SIG-M5 treated with dmso at 0.1 percent for 504 hours (cell line): Measurements from ENCODE around the gene HIBADH.
A peak's percentile ranks its signal among the peaks of the same experiment; 100 is the strongest.

Experiments
- DNase-seq: peaks from one replicate; lab custom pipeline; 2025; ENCODE audit not compliant: unreplicated experiment; lab: John Stamatoyannopoulos, UW

HIBADH gene

DNA sequence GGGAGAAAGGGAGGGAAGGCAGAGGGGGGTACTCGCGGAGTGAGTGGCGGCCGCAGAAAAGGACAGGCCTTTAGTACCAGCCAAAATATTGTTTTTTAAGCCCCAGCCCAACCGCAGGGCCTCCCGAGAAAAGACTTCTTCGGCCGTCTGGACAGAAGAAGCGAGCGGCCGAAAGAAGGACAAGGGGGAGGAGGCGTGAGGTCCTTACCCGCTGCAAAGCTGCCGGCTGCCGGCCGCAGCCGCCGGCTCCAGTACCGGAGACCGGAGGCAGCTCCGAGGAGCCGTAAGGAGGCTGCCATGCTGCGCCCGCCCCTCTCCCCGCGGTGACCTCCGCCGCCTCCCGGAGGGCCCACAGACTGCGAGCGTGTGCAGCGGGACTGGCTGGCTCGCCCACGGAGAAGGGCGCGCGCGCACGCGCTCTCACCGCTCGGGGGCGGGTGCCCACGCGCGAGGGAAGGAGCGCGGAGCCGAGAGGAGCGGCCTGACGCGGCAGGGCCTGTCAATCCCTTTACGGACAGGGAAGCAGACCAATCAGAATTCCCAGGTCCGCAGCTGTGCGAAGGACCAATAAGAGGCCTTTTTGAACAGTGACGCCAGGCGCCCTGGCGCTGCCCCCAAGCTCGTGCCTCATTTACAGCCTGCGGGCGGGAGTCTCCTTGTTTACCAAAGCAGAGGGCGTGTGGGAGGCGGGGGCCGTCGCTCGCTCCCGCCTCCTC is at the start of gene HIBADH:
Gene HIBADH, minus strand, starts transcription at position 394 of the 716 bp plus-strand sequence. Its CDS starts 95 bp downstream, at position 299.
- DNase-seq: peak; percentile 99

DNA sequence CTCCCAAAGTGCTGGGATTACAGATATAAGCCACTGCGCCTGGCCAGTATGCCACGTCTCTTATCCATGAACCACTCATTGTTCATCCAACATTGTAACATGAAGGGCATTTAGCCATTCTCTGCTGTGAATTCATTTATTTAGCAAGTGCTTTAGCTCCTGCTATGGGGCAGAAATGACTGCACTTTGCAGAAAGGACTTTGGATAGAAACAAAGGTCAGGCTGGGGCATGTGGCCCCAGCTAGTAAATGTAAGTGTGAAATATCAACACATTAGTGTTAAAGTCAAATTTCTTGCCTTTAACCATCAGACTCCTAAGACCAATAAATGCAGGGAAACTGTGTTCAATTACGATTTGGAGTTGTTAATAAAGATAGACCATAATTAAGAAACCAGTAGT is 49.5 kb upstream of the HIBADH start:
- DNase-seq: no peak

DNA sequence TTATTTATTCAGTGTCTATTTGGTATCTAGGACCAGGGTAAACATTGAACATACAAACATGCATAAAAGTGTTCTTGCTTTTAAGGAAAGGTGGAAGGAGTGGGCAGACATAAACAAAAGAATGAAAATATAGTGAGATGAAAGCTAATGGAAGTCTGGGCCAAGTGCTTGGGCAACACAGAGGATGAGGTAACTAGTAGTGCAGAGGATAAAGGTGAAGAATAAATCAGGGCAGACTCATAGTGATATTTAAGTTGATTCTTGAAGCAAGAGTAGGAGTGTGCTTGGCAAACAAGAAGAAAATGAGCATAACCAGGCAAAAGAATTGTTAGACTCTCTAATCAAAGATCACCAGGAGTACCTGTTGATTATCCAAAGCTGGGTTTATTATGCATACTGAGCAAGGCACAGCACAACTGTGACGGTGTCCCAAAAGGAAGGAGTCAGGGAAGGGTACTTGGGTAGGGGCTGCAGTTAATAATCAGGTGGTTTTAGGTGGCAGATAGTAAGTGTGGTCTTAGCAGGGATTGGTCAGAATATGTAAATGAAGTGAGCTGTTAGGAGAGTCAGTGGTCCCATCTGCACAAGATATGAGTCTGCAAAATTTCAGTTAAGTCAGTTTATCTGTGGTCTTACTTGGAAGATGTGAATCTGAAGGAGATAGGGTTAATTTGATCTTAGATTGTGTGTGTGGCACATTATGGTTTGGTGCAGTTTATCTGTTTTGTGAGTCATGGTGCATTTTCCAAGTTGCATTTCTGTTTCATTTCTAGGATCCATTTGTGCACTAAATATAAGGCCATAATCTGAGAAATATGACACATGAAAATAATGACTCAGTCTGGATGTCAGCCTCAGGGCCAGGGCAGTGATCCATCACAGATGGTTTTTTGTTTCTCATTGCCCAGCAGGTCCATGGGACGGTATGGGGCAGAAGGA is 46.7 kb upstream of the HIBADH start:
- DNase-seq: no peak

DNA sequence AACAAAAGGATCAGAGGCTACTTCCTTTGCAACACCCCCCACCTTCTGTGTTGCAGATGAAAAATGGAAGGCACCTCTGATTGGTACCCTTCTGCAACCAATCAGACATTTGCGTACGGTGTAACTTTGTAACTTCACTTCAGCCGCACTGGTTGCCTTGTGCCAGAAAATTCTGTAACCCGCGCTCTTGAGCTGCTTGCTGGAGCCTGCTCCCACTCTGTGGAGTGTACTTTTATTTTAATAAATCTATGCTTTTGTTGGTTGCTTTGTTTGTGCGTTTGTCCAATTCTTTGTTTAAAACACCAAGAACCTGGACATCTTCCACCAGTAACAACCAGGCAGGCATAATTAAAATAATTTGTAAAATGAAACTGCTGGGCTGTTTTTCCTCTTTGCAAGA is 45.8 kb upstream of the HIBADH start:
- no peak for DNase-seq

DNA sequence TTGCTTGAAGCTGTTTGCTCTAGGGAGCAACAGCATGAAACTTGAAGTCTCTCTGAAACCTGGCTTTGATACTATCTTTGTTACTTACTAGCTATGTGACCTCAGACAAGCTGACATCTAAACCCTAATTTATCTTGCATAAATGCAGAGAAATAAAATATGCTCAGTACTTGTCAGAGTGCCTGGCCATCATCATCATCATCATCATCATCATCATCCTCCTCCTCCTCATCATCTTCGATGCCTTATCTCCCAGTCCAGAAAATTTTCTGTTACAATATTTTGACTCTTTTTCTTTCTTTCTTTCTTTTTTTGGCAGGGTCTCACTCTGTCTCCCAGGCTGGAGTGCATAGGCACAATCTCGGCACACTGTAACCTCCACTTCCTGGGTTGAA is 42.5 kb upstream of the HIBADH start:
- no peak for DNase-seq

DNA sequence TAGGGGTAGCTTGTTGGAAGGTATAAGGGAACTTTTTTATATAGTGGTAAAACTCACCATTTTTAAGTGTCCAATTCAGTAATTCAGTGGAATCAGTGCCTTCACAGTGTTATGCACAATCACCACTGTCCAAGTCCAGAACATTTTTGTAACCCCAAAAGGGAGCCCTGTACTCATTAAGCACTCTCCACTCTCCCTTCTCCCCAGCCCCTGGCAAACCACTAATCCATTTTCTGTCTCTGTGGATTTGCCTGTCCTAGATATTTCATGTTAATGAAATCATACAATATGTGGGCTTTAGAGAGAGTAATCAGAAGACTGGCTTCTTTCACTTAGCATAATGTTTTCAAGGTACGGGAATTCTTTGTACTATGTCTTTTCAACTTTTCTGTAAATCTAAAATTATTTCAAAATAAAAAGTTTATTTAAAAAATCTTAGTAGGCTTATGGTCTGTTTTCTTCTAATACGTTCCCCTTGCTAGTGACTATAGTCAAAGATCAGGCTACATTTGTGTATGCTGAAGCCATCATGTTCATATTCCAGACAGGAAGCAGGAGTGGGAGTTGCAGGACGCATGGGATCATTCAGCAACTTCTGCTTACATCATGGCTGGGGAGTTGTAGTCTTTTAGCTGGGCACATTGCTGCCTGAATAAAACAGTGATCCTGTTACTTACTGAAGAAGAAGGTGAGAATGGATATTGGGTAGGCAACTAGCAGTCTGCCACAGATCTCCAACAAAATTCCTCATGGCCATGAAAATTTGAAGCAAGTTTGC is 41.9 kb upstream of the HIBADH start:
- no peak for DNase-seq

DNA sequence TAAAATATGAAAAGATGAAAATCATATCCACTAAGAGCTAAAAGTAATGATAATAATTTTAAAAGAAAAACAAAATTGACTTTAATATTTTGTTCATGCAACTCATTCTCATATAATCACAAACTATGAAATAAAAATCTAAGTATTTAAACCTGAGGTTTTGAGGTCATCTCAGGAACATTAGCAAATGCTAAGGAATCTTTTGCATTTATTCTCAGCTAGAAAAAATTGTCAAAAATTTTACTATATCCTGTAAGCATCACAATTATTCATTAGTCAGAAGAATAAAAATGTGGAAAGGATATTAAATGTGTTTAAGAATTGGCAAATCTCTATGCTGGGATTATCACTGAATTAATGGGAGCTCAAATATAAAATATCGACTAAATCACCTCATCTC is 40.5 kb upstream of the HIBADH start:
- DNase-seq: no peak

DNA sequence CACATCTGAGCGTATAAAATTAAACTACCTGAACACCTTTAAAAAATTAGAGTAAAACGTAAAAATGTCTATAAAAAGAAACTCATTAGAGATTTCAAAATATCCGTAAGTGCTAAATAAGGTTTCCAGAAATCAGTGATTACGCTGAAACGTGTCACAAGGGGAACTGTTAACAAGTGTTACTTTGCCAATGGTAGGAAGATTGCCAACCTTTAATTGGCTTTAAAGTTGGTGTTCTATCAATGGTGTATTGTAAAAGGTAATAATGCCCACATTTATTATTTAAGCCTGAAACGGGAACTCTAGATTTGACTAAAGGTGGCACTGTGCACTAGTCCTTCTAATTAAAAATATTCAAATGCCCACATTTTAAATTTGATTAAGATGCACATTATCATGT is 37.8 kb upstream of the HIBADH start:
- DNase-seq: no peak

DNA sequence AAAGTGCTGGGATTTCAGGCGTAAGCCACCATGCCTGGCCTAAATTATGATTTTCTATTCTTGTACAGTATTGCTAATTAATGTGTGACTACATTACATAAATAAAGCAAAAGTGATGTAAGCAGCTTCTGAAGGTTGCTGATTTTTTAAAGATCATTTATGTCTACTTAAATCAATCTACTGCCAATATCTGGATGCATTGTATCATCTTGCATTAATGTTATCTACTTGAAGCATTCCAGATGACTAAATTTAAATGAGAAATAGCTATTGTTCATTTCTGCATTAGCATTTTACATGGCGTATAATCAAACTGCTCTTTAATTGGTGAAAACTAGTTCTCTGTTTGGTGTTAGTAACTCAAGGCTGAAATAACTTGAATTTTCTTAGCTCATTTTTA is 37.1 kb upstream of the HIBADH start:
- DNase-seq: no peak

DNA sequence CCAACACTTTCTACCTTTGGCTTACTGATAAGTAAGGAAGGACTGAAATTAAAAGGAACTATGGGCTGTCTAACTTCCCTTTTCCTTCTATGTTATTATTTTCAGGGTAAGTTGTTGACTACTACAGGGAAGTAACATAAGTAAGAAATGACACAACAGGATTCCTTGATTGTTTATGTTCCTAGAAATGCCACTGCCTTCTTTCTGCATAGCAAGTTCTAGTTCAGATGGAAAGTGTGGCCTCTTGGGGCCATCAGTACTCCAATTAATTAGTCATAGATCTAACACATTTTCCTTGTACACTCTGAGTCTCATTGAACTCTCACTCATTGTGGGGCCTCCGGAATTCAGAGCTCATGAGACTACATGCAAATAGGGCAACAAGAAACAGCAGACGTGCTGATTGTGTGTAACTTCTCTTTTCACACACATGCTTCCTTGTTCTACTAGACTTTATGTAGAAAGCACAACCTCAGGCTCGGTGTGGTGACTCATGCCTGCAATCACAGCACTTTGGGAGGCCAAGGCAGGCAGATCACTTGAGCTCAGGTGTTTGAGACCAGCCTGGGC is 35.3 kb upstream of the HIBADH start:
- DNase-seq: peak; percentile 83

DNA sequence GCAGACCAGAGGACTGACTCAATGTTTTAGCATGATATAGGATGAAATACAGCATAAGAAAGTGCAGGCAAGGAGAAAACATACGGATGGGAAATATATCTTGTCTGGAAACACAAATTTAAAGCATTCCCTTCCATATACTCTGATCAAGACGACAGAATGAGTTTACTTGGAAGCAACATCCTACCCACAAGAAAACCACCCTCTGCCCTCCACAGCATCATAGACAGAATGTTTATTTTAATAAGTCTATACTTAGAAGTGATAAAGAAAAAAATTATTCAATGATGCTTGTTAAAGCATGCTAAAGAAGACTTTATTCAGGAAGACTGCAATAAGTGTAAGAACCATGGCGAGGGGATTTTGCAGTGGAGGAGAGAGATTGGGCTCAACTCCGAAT is 32.4 kb upstream of the HIBADH start:
- DNase-seq: no peak

DNA sequence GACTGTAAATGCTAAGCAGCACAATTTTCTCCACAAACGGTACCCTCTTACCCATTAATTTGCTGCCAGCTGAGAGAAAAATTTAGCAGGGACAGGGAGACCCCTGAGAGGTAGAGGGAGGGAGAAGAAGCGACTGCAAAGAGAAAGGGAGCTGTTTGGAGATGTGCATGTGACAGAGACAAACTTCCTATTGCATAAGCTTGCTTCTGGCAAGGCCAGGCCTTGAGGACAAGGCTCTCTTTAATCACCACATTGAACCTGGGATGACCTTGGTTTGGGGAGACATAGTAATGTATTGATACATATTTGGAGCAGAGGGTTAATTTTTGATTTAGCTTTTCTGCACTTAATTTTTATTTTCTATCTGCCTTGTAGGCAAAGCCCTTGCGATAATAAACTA is 31.1 kb upstream of the HIBADH start:
- peak; percentile 66 for DNase-seq

DNA sequence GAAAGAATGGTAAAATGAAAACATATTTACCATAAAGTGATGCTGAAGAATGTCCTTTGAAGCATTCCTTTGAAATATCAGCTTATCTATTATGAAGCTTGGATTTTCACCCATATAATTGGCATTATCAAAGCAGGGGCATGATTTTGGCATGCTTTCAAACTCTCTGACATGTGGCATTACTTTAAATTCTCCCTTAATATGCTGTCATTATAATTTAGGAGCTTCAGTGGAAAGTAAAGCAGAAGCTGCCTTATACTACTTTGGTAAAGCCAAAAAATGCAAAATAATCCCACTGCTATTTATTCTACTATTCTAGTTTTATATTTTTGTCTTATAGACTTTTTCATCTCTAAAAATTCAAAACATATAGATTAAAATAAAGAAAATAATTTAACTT is 28.0 kb upstream of the HIBADH start:
- DNase-seq: no peak

DNA sequence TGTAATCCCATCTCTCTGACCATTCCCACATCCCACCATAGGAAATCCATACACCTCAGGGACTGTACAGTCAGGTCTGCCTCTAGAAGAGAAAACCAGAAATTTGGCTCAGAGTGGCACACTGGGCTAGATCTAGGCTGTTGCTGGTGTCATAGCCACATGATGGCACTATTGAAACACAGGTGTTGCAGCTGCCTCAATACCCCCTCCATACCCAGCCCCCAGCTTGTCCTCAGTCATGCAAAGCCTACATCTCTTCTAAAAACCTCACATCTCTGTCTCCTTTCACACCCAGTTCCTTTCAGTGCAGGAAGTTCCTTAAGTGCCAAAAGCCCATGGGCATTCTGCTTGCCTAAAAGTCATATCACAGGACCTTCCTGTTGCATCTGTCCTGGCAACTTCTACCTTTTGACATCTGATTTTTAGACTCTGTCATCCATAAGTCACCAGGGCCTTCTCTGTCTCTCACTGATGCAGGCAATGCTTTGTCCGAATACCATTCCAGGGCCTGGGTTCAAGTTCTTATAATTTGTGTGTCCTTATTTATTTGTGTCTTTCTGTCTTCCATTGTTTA is 27.0 kb upstream of the HIBADH start:
- DNase-seq: peak; percentile 8

DNA sequence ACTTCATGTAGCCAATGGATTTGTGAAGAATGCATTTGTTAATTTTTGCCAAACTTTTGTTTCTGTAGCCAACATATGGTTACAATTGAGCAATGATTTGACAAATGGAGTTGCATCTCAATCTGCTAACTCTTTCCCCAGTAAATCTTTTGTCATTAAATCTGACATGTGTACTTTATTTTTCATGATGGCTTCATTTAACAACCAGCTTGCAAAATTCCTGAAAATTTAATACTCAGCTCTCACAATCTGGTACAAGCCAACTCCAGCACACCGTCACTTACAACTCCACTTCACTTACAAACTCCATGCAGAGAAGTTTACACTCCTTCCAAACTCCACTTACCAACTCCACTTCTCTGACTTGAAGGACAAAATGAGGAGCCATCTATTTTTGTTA is 26.5 kb upstream of the HIBADH start:
- DNase-seq: no peak

DNA sequence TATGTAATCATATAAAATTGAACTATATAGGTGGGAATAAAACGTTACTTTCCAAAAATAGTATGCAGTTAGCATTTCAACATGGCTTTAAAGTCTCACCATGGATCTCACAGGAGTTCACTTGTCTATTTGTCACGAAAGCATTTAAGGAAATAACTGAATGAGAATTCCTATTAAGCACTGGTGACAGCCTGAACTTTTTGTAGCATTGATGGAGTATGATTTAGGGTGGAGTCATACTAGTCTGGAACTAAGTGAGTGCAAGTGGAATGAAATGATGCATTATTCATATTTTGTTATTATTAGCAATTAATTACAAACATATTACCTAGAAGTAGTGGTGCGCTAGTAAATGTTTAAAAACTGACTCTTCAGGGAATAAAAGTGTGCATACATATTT is 26.0 kb upstream of the HIBADH start:
- DNase-seq: no peak

DNA sequence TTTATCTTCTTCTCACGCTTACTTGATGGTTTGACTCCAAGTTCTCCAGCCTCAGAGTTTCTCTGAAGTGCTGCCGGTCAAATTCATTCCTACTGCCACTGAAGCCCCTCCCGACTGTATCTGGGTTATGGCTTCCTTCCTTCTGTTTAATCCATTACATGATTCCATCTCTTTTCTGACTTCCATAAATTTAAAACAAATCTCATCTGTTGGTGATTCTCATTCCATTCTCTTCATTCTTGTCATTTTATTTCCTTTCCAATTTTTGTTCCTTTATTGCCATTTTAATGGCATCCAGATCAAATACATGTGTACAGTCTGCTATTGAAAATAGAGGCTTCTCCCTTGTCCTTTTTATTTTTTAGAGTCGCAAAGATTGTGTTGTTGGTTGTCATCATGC is 25.4 kb upstream of the HIBADH start:
- no peak for DNase-seq

DNA sequence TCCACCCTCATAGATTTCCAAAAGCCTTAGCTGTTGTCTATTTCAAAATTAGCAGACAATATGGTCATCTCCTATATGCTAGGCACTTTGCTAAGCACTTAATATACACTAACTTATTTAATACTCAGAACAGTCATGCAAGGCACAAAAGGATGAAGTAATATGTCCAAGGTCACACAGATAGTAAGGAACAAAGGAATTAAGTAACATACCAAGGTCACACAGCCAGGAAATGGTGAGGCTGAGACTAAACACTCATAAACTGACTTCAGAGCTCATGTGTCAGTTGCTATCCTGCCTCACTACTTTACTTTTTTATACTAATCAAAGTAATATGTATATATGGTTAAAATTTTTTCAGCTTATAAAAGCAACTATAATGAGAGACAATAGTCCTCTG is 23.6 kb upstream of the HIBADH start:
- DNase-seq: peak; percentile 7

DNA sequence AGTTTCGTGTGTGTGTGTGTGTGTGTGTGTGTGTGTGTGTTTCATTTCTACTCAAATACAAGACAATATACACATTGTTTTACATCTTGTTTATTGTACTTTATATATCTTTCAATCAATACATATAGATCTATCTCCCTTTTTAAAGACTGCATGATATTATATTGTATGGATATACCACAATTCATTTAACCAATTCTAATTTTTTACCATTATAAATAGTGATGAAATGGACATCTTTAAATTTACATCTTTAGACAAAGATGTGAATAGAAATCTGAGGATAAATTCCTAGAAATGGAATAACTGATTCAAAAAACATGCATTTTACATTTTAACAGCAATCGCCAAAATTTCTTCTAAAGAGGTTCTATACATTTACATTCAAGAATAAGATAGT is 23.2 kb upstream of the HIBADH start:
- no peak for DNase-seq

DNA sequence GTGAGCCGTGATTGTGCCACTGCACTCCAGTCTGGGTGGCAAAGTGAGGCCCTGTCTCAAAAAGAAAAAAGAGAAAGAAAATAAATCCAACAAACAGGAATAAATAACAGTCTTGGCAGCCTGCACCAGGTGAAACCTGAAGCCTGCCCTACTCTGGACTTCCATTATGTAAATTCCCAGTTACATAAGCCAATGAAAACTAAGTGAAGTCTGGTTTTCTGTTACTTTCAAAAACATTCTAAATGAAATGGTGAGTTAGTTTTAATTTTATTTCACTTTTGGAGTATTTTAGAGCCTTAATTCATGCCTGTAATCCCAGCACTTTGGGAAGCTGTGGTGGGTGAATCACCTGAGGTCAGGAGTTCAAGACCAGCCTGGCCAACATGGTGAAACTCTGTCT is 22.5 kb upstream of the HIBADH start:
- no peak for DNase-seq

DNA sequence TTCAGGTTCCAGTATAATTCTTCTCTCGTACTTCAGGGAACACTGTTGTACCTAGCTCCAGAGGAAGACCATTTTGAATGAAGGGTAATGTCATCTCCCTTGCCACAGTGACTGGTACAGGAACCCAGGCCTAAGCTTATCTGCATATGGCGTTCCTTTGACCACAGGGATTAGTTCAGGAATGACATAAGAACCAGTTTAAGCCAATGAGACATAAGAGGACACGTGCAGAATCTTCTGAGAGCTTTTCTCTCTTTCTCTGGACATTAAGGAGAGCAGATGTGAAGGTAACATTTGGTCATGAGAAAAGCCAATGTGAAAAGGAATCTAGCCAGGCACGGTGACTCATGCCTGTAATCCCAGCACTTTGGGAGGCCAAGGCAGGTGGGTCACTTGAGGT is 21.8 kb upstream of the HIBADH start:
- DNase-seq: no peak
